ENCODE results near the gene FKBP6.

- TF ChIP-seq EP300 (conservative IDR thresholded peaks at IDR 0.05; ENCODE audit: poor library complexity, severe bottlenecking) (no peak), POLR2AphosphoS5 (IDR thresholded peaks at IDR 0.05) (no peak), TAF1 (IDR thresholded peaks at IDR 0.05; ENCODE audit: low read depth) (no peak), EZH2 (IDR thresholded peaks at IDR 0.05; ENCODE audit: borderline replicate concordance, insufficient read depth, low read length, poor library complexity, severe bottlenecking) (no peak)
- TF ChIP-seq, protein P1, sequence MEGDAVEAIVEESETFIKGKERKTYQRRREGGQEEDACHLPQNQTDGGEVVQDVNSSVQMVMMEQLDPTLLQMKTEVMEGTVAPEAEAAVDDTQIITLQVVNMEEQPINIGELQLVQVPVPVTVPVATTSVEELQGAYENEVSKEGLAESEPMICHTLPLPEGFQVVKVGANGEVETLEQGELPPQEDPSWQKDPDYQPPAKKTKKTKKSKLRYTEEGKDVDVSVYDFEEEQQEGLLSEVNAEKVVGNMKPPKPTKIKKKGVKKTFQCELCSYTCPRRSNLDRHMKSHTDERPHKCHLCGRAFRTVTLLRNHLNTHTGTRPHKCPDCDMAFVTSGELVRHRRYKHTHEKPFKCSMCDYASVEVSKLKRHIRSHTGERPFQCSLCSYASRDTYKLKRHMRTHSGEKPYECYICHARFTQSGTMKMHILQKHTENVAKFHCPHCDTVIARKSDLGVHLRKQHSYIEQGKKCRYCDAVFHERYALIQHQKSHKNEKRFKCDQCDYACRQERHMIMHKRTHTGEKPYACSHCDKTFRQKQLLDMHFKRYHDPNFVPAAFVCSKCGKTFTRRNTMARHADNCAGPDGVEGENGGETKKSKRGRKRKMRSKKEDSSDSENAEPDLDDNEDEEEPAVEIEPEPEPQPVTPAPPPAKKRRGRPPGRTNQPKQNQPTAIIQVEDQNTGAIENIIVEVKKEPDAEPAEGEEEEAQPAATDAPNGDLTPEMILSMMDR (IDR thresholded peaks at IDR 0.05; ENCODE audit: poor library complexity, severe bottlenecking) = no peak
These were observed 41.0 kb downstream of the FKBP6 start for GRCh38 chr7:73369009-73369408.

Measured in neural cell (in vitro differentiated cells).